Urothelium cell line (cell line): ENCODE data around the gene RBM12.

ENCODE experiments used
- DNase-seq: peaks from one replicate; pipeline ENCODE4 v3.0.0; 2011; ENCODE audit warnings: low spot score, mixed read lengths
- FAIRE-seq: peaks from 2 replicates; lab custom pipeline; 2011; peaks lifted over from hg19 to GRCh38; lab: Jason Lieb, UNC

Gene RBM12

GRCh38 chr20:35660122-35660937, 4.4 kb downstream of the RBM12 start:
- DNase-seq: no peak
- FAIRE-seq: no peak

DNA sequence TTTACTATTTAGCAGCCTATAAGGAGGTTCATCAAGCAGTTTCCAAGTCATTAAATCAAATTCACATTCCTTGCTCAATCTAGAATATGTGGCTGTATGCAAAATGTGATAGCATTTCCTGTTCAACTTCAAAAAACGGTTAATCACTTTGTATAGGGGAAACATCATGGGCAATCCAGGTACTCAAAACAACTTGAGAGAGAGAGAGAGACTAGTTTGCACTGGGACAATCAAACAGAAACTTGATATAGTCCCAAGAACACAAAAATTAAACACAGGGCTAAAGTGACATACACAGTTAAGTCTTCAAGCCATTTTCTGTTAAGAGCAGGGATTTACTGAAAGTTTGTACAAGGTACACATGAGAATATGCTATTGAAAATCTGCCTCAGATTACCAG, 7.4 kb downstream of the RBM12 start:
- DNase-seq: no peak
- FAIRE-seq: no peak

DNA sequence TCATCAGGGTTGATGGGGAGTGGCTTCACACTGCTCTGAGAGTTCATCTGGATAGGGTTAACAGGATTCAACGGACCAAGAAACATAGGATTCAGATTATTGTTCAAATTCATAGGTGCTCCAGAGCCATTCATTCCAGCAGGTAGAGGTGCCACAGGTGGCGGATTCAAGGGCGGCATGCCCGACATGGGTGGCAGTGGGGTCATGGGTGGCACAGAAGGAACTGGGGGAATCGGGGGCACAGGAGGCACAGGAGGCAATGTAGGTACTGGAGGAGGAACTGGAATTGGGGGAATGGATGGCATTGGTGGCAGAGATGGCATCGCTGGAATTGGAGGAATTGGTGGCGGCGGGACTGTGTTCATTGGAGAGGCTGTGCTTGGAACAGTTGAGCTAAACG, 10.3 kb downstream of the RBM12 start:
- no peak for FAIRE-seq
- DNase-seq: no peak

DNA sequence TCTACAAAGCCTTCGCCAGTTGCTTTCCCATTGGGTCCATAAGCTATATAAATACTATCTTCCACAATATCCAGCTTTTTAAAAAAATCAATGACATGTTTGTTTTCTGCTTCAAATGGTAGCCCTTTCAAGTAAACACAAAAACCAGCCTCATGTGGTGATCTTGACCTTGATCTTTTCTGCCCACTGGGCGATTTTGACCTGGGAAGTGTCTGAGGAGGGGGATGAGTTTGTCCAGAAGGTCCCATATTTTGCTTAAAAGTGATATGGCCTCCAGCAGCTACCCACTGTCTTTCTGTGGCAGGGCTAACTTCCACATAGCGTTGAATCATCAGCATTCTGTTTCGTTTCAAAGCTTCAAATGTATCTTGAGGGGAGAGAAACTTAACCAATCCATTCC, 10.8 kb downstream of the RBM12 start:
- DNase-seq (no peak), FAIRE-seq (no peak)

DNA sequence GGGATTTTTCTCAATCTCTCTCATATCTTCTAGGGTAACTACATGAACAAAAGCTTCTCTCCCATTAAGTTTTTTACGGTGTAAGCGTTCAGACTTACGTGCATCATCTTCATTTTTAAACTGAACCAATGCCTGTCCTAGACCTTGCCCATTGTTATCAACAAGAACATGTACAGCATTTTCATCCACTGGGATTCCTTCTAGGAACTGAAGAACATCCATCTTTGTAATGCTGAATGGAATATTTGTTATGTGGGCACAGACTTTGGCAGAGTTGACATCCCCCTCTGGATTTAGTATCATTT, 11.3 kb downstream of the RBM12 start:
- FAIRE-seq (no peak), DNase-seq (no peak)

DNA sequence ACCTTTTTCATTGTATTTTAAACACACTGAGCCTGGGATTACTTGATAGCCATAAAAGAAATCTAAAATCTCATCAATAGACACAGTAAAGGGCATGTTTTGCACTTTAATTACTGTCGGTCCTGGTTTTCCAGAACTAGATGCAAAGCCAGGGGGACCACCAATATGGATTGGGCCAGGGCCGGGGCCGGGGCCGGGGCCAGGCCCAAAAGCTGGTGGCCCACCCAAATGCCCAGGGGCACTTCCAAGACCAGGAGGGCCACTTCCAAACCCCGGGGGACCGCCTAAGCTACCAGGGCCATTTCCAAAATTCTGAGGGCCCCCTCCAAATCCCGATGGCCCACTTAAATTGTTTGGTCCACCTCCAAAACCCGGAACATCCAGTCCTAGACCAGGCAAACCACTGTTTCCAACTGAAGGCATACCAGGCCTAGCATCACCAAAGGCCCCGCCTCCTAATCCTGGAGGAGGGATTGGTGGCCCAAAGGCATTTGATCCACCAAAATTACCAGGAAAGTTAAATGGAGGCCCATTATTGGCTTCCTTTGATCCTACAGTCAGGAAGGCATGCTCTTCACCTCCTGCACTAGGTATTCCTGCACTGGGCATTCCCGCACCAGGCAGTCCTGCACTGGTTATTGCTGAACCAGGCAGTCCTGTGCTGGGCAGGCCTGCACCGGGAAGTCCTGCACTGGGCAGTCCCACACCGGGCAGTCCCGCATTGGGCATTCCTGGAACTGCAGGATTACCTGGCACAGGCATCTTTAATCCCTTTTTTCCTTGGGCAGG, 11.9 kb downstream of the RBM12 start:
- FAIRE-seq: no peak
- no peak for DNase-seq

GRCh38 chr20:35651958-35652357, 12.7 kb downstream of the RBM12 start:
- FAIRE-seq (no peak), DNase-seq (no peak)

DNA sequence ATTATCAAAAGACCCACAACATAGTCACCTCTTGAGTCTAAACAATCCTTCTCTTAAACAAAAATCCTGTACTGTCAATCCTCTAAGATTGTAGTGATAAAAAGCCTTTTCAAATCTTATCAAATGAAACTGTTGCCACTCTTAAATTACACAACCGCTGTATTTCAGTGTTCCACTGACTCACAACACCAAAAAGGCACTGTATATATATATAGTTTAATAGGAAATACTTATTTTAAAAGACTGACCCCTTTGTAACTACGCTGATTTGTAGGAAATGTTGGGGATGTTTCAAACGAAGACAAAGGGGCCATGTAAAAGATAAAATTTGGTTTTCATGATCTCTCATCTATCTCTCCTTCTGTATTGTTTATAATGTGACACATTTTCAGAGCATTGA, 14.1 kb downstream of the RBM12 start:
- DNase-seq: no peak
- no peak for FAIRE-seq

- FAIRE-seq: no peak
Measured at GRCh38 chr20:35648836-35649235, 15.9 kb downstream of the RBM12 start.

GRCh38 chr20:35644806-35645205, 19.9 kb downstream of the RBM12 start:
- FAIRE-seq (no peak), DNase-seq (no peak)

More at GRCh38 chr20:35648836-35649235, 15.9 kb downstream of the RBM12 start:
- DNase-seq: no peak

DNA sequence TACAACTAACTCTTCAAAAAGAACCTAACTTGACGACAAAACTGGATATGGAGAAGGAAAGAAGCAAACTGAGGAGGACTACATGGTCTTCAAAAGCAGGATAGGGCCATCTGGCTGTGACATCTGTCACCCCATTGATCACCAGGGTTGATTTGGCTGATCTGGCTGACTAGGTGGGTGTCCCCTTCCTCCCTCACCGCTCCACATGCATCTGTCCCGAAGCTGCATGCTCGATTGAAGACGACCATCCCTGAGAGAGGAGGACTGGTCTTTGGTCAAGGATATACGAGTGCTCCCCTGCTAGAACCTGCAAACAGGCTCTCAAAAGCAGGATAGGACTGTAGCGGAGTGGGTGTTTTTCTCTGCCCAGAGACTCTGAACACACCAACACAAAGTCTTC, 21.7 kb downstream of the RBM12 start:
- FAIRE-seq (no peak), DNase-seq (no peak)

DNA sequence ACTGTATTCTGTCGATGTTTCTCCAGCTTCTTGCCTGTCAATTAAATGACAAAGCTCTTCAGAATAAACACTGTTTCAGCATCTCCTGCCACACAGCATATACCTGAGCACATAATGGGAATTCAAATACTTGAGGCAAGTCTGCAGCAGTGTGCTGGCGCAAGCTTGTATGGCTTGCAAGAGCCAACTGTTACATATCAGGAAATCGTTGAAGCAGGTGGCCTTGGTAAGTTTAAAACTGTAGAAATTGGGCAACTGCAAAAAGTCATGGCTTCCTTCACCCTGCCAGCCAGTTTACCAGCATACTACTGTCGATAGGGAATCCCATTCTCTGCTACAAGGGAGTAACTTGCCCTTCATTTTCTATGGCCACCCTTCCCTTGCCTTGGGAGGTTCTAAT, 23.0 kb downstream of the RBM12 start:
- FAIRE-seq (no peak), DNase-seq (no peak)

- DNase-seq (no peak), FAIRE-seq (no peak)
Measured at GRCh38 chr20:35640724-35641123, 24.0 kb downstream of the RBM12 start.

GRCh38 chr20:35638751-35639150, 25.9 kb downstream of the RBM12 start:
- no peak for FAIRE-seq
- DNase-seq: no peak

DNA sequence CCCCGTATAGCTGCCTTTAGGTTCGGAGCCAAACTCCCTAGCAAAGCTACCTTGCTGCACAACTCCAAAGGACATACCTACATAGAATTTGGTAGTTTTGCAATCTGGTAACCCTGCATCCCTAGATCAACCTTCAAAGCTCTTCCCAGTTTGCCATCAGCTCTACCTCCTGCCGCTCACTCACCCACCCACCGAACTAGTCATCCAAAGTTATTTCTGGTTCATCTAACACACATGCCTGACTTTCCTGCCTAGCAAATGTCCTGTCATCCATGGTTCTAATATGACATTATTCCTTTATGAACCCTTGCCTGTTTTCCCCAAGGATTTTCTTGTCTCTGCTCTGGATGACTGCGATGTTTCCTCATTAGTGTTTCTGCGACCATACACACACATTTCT, 27.4 kb downstream of the RBM12 start:
- DNase-seq (no peak), FAIRE-seq (no peak)

DNA sequence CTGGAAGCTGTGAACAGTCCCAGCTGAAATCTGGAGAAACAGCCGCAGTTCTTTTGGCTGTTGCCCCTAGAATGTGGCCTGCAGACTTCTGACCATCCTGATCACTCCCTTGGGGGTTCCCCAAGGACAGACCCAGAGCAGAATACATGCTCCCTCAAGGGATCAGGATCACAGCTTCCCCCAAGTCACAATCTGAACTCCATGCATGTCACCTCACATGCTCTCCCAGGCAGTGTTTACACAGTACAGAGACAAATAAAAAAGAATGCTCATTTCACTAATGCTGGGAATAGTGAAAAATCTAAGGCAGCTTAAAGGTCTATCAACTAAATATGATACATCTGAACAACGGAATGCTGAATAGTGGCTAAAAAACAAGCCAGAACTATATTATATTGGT, 28.6 kb downstream of the RBM12 start:
- DNase-seq (no peak), FAIRE-seq (no peak)

DNA sequence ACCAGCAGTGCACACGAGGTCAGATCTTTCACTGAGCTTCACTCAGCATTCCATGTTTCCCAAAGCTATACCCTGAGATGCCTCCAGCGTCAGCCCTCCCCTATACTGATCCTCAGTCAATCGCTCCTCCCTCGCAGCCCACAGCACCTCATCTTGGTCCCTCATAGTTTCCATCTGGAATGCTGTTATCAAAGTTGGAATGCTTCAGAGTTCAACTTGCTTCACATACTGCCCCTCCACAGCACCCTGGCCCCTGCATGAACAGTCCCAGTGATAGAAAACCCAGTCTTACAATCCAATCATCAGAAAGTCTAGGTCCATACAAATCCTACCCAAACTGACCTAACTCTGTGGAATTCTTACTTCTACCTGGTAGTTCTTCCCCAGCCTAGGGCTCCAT, 29.0 kb downstream of the RBM12 start:
- FAIRE-seq (no peak), DNase-seq (no peak)

- no peak for FAIRE-seq
- DNase-seq: no peak
Measured at GRCh38 chr20:35632539-35633115, 32.1 kb downstream of the RBM12 start.

DNA sequence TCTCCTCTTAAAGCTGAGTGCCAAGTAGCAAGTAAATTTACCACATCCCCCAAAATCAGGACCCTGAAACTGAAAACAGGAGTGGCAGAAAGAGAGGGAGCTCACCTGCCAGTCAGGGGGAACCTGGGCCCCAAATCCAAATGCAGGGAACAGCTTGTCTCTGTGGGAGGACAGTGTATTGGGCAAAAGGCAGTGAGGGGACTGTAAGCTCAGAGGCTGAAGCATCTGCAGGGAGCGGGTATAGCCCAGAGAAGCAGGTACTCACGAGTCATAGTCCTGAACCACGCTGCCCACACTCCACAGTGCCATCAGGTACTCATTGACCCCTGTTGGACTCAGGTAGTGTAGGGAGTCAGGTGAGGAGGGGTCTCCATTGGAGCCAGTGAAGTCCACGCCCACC, 34.1 kb downstream of the RBM12 start:
- DNase-seq: no peak
- FAIRE-seq: no peak

GRCh38 chr20:35629427-35630145, 35.1 kb downstream of the RBM12 start:
- no peak for DNase-seq
- no peak for FAIRE-seq

DNA sequence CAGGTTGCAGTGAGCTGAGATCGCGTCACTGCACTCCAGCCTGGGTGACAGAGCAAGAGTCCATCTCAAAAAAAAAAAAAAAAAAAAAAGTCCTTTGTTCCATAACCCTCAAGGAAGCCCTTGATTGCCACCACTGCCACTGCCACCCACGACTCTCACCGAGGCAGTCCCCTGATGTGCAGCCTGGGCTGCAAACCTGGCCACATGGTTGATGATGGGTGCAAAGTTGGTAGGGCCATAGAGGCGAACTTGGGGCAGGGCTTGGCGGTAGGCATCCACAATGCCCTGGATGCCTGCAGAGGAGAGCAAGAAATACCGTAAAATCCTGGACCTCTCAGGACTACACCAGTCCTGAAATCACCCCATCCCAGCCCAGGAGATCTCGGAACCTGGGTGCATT, 37.6 kb downstream of the RBM12 start:
- DNase-seq: no peak
- FAIRE-seq: no peak
